Subcutaneous abdominal adipose tissue (tissue), 5 donors: ENCODE data around the gene PIM2.
A peak's percentile ranks its signal among the peaks of the same experiment; 100 is the strongest.

Experiments used
- H3K27ac ChIP-seq: one replicate; pipeline ENCODE4 v1.7.0; 2013; ENCODE audit warnings: low read depth, mild to moderate bottlenecking, inconsistent platforms, low read length, moderate library complexity
- H3K27me3 ChIP-seq, 5 donors: one replicate each; pipeline ENCODE4 v1.7.0; 2013; ENCODE audit warnings: low read length in 5 of 5, inconsistent platforms in 1 of 5; ENCODE audit not compliant: control insufficient read depth in 5 of 5, insufficient read depth in 4 of 5
- H3K36me3 ChIP-seq, 5 donors: one replicate each; pipeline ENCODE4 v1.7.0; 2013; ENCODE audit warnings: low read length in 5 of 5; ENCODE audit not compliant: control insufficient read depth in 5 of 5, insufficient read depth in 5 of 5
- H3K4me1 ChIP-seq, 5 donors: one replicate each; pipeline ENCODE4 v1.7.0; 2013; ENCODE audit warnings: low read length in 5 of 5, mild to moderate bottlenecking in 3 of 5, moderate library complexity in 1 of 5; ENCODE audit not compliant: control insufficient read depth in 5 of 5, insufficient read depth in 5 of 5
- H3K4me3 ChIP-seq, 5 donors: one replicate each; pipeline ENCODE4 v1.7.0; 2013; ENCODE audit warnings: low read length in 5 of 5, low read depth in 1 of 5
- H3K9ac ChIP-seq, 5 donors: one replicate each; pipeline ENCODE4 v1.7.0; 2013; ENCODE audit warnings: low read length in 5 of 5, mild to moderate bottlenecking in 4 of 5, moderate library complexity in 3 of 5
- H3K9me3 ChIP-seq, 5 donors: one replicate each; pipeline ENCODE4 v1.7.0; 2013; ENCODE audit warnings: low read length in 5 of 5; ENCODE audit not compliant: control insufficient read depth in 5 of 5
- donor health status: healthy.
- donor health status: healthy.
- donor health status: healthy.
- donor health status: healthy.
- donor health status: healthy.

The PIM2 gene

DNA sequence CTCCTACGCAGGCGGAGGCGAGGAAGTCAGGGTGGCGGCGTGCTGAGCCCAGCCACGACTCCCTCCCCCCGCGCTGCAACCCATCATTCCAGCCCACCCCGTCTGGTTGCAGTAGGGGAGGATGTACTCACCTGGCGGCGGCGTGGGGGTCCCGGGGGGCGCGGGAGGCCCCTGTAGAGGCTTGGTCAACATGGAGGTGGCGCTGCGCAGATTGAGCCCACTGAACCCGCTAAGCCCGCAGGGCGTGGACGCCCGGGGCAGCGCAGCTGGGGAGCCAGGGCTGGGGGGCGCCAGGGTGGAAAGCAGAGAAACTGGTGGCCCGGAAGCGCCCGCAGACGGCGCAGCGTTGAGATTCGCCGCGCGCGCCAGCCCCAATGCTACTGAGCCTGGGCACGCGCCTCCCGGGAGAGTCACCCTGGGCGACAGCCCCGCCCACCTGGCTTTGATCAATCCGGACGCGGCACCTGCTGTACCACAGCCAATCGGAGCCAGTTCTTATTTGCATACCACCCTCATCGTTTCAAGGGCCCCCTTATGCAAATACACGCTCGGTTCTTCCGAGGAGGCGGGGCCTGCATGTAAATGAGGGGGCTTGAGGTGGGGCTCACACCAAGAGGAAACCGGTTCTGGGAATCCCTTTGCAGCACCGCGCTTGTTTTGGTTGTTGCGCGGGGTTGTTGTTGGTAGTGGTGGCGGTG is at the start of gene PIM2:
Gene PIM2 (minus strand): TSS at position 382 of the 698 bp plus-strand sequence. CDS start 190 bp downstream, at position 192.
- Histone ChIP-seq H3K27me3 (peaks cover 0 to 12% (median 4%) of the 10 kb centered on the region in 5 donors), H3K4me3 (peak within 1 kb of the TSS; percentile 43 to 64 (median 58)), H3K9me3 (no peaks in the 10 kb centered on the region), H3K36me3 (peaks cover 0 to 37% (median 19%) of the 10 kb centered on the region in 5 donors), H3K27ac (peak within 1 kb of the TSS; percentile 41), H3K4me1 (peaks cover 0 to 27% (median 26%) of the 10 kb centered on the region in 5 donors), H3K9ac (peak within 1 kb of the TSS in 2 of 5 donors; percentile 17 to 45)

DNA sequence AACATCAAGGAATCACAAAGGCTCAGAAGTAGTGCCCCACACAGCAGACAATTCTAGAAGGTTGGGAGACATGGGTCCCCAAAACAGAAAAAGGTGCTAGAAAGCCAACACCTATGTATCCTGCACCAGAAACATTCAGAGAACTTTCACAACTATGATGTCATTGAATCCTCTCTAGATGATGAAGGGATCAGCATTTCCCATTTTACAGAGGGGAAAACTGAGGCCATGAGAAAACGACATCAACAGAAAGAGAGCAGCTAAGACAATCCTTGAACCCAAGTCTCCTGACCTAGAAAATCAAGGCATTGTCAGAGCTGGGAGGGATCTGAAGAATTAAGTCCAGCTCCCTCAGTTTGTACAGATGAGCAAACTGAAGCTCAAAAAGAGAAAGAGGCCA is 49.6 kb upstream of the PIM2 start:
- H3K9ac ChIP-seq: no peak overlapping the region
- no peak overlapping the region for H3K4me3 ChIP-seq
- peaks cover 0 to 15% (median 11%) of the 10 kb centered on the region in 5 donors for H3K4me1 ChIP-seq
- no peaks in the 10 kb centered on the region for H3K36me3 ChIP-seq
- peaks cover 0 to 15% (median 5%) of the 10 kb centered on the region in 5 donors for H3K27me3 ChIP-seq
- peaks cover 0 to 3% (median 0%) of the 10 kb centered on the region in 5 donors for H3K9me3 ChIP-seq
- no peak overlapping the region for H3K27ac ChIP-seq

DNA sequence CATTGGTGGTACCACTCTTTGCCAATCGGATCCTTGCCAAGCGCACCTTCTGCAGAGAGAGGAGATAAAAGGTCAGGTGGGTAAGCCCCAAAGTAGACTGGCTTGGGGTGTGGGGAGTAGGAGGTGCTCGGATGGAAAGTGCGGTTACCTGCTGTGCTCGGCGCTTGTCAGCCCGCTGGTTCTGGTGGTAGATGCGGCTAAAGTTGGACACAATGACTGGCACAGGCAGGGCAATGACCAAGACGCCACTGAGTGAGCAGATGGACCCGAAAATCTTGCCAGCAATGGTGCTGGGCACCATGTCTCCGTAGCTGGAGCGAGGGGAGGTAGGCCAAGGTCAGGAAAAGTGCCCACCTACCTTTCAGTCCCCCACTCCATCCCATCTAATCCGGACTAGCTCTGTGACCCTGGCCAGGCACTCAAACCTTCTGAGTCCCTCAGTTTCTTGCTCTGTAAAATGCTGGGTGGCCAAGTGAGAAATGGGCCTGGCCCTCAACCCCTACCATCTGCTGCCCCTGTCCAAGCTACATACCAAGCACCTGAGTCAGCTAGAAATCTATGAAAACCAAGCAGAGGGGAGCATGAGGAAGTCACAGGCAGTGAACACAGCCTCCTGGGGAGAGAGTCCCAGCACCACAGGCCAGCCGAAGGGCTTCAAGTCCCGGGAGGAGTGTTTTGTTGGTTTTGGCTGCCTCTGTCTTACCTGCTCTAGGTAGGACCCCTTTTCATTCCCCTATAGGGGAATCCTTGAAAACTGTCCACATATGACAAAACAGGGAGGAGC is 48.2 kb upstream of the PIM2 start:
- Histone ChIP-seq H3K4me1 (peaks cover 0 to 9% (median 7%) of the 10 kb centered on the region in 5 donors), H3K36me3 (no peaks in the 10 kb centered on the region), H3K4me3 (no peak overlapping the region), H3K27ac (no peak overlapping the region), H3K27me3 (peaks cover 0 to 11% (median 2%) of the 10 kb centered on the region in 5 donors), H3K9me3 (peaks cover 0 to 3% (median 0%) of the 10 kb centered on the region in 5 donors), H3K9ac (no peak overlapping the region)

DNA sequence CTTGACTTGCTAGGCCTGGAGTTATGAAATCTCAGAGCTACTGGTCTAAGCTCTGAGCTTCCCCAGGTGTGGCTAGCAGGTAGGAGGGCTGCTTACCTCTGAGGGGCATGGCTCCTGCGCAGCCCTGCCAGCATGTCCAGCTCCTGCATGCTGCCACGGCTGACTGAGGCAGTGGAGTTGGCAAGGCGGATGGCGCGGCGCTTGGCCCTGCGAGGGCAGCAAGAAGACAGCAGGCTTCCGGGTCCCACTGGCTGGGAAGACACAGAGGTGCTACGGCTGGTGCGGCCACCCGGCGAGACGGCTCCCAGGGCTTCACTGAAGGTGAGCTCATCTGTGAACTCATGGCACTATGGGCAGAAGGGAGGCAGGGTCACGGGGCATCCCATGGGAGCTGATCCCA is 47.1 kb upstream of the PIM2 start:
- Histone ChIP-seq H3K36me3 (no peaks in the 10 kb centered on the region), H3K9me3 (peaks cover 0 to 3% (median 0%) of the 10 kb centered on the region in 5 donors), H3K4me1 (no peaks in the 10 kb centered on the region), H3K27ac (no peak overlapping the region), H3K4me3 (no peak overlapping the region), H3K9ac (no peak overlapping the region), H3K27me3 (peaks cover 0 to 6% (median 2%) of the 10 kb centered on the region in 5 donors)

DNA sequence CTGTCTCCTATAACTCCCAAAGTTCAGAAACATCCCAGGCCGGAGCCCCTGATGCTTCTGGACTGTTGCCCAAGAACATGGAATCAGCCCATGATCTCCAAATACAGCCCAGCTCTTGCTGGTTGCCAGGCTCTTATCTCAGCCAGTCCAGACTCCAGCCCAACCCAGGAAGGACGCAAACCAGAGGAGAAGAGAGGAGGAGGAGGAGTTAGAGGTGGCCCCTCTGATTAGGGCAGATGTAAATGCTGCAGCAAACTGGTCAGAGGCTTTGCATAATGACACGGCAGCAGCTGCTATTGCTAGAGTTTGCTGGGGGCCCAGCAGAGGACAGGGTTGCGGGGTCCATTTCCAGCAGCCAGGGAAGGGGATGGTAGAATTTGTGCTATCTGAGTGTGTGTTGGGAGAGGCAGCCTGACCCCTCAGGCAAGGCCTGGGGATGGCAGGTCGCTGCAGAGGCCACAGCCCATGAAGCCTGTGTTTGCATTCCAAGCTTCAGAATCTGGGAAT is 42.8 kb upstream of the PIM2 start:
- no peak overlapping the region for H3K4me3 ChIP-seq
- no peak overlapping the region for H3K27ac ChIP-seq
- no peaks in the 10 kb centered on the region for H3K36me3 ChIP-seq
- peaks cover 0 to 9% (median 5%) of the 10 kb centered on the region in 5 donors for H3K27me3 ChIP-seq
- H3K4me1 ChIP-seq: peaks cover 2 to 11% (median 9%) of the 10 kb centered on the region in 5 donors
- no peaks in the 10 kb centered on the region for H3K9me3 ChIP-seq
- no peak overlapping the region for H3K9ac ChIP-seq

DNA sequence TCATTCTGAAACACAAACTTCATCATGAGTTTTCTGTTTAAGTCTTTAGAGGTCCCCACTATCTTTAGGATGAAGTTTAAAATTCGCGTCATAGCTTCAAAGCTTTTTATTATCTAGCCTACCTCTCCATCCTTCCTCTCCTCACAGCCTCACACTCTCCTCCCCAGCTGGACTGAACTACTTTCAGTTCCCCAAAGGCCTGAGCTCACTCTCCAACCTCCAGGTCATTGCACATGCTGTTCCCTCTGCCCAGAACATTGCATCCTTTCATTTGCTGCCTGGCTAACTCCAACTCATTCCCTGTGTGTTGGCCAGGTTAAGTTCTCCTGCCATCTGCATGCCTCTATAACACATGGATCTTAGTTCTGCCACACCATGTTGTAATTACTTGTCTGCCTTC is 41.5 kb upstream of the PIM2 start:
- Histone ChIP-seq H3K4me1 (peaks cover 5 to 24% (median 22%) of the 10 kb centered on the region in 5 donors), H3K27me3 (peaks cover 0 to 9% (median 5%) of the 10 kb centered on the region in 5 donors), H3K36me3 (peaks cover 0 to 6% (median 0%) of the 10 kb centered on the region in 5 donors), H3K9me3 (no peaks in the 10 kb centered on the region), H3K4me3 (no peak overlapping the region), H3K9ac (no peak overlapping the region), H3K27ac (no peak overlapping the region)

DNA sequence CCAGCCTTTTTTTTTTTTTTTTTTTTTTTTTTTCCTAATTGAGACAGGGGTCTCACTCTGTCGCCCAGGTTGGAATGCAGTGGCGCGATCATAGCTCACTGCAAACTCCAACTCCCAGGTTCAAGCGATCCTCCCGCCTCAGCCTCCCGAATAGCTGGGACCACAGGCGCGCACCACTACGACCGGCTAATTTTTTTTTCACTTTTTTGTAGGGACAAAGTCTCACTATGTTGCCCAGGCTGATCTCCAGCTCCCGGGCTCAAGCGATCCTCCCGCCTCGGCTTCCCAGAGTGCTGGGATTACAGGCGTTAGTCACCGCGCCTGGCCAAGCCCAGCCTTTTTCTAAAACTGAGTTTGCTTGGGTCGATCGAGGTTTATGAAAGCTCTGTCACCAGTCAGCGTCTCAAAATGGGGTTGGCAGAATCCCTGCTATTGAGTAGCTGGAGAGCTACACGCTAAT is 39.8 kb upstream of the PIM2 start:
- peaks cover 0 to 9% (median 2%) of the 10 kb centered on the region in 5 donors for H3K36me3 ChIP-seq
- peak overlapping the region; percentile 82 for H3K27ac ChIP-seq
- peaks cover 5 to 40% (median 29%) of the 10 kb centered on the region in 5 donors for H3K4me1 ChIP-seq
- peak overlapping the region; percentile 29 to 76 (median 59) for H3K4me3 ChIP-seq
- H3K9me3 ChIP-seq: no peaks in the 10 kb centered on the region
- H3K9ac ChIP-seq: peak overlapping the region in 4 of 5 donors; percentile 6 to 66 (median 30)
- peaks cover 0 to 9% (median 5%) of the 10 kb centered on the region in 5 donors for H3K27me3 ChIP-seq

DNA sequence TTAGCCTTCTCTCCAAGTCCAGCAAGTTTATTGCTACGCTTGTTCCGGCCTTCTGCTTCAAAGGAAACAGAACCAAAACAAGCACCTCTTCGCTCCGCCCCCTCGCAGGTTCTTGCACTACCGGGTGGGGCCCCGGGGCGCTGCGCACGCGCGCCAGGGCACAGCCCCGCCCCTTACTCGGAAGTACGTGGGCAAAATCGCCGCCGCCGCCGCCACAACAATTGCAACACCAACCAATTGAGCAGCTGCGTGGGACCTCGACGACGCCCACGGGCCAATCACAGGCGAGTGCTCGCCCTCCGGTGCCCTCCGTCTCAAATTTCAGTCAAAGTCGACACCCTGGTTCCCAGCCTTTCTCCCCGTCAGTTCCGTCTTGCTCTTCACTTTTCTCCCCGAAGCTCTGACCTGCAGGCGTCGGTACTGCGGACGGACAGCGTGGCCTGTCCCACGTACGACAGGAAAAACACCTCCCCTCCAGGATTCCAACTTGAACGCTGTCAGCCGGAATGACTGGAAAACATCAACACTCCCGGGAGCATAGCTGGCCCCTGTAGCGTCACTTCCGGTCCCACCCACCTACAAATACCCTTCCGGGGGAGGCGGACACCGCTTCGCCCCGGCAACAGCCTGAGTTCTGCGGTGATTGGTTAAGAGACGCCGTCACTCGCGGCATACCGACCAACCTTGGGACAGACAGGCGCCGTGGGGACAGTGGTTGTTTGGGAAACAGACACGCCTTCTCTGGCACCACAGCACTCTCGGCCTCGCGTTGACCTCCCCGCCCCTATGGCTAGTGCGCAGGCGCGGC is 39.2 kb upstream of the PIM2 start:
- peaks cover 0 to 9% (median 5%) of the 10 kb centered on the region in 5 donors for H3K27me3 ChIP-seq
- H3K4me3 ChIP-seq: peak overlapping the region; percentile 71 to 83 (median 76)
- H3K9me3 ChIP-seq: no peaks in the 10 kb centered on the region
- peaks cover 0 to 9% (median 2%) of the 10 kb centered on the region in 5 donors for H3K36me3 ChIP-seq
- peak overlapping the region; percentile 52 to 83 (median 68) for H3K9ac ChIP-seq
- peaks cover 5 to 46% (median 35%) of the 10 kb centered on the region in 5 donors for H3K4me1 ChIP-seq
- H3K27ac ChIP-seq: peak overlapping the region; percentile 88

DNA sequence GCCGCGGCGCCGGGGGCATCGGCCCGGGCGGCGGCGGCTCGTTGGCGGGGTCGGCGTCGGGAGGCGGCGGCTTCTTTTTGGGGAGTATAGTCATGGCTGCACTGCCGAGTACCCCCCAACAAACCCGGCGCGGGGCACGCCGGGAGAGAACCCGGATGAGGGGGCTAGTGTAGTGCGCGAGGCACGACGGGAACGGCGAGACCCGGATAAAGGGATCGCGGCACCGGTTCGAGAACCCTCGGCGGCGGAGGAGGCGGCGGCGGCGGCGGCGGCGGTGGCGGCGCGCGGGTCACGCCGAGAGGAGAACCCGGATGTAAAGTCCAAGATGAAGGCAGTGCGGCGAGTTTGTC is 38.6 kb upstream of the PIM2 start, which contains the start of gene OTUD5:
Gene OTUD5 (minus strand): TSS at position 131 of the 350 bp plus-strand sequence. CDS start 37 bp downstream, at position 94.
- Histone ChIP-seq H3K9ac (peak within 1 kb of the TSS; percentile 63 to 91 (median 81)), H3K4me1 (peaks cover 5 to 52% (median 41%) of the 10 kb centered on the region in 5 donors), H3K27me3 (peaks cover 0 to 9% (median 5%) of the 10 kb centered on the region in 5 donors), H3K36me3 (peaks cover 0 to 9% (median 2%) of the 10 kb centered on the region in 5 donors), H3K27ac (peak within 1 kb of the TSS; percentile 88), H3K9me3 (no peaks in the 10 kb centered on the region), H3K4me3 (peak within 1 kb of the TSS; percentile 73 to 83 (median 76))
